ENCODE results near the gene RGS19. TPM values are rescaled to one million over a fixed set of nuclear protein-coding genes. Genes with fewer than 3 reads are reported as not detected.
A peak's percentile ranks its signal among the peaks of the same experiment; 100 is the strongest.

The RGS19 gene
- total RNA-seq, 2 experiments from 2014 or later, result 9.7 to 14.8 TPM

GRCh38 chr20:64109831-64110391 is 30.6 kb upstream of the RGS19 start:
- intact Hi-C loops (cut with DNase I, micrococcal nuclease), result no loop called here
- Histone ChIP-seq H3K36me3 (ENCODE audit: insufficient read depth, low read length) (no peaks in the 10 kb centered on the region), H3K9me3 (ENCODE audit: control insufficient read depth in 1 of 2, insufficient read depth in 1 of 2, low read length in 2 of 2) (no peaks in the 10 kb centered on the region), H3K4me1 (ENCODE audit: insufficient read depth, low read length) (no peaks in the 10 kb centered on the region), H3K27ac (ENCODE audit: low read depth in 1 of 2, low read length in 2 of 2) (no peak overlapping the region), H3K4me3 (ENCODE audit: low read length) (no peak overlapping the region), H3K27me3 (ENCODE audit: control insufficient read depth in 1 of 2, insufficient read depth in 2 of 2, low read length in 2 of 2) (no peaks in the 10 kb centered on the region)
- ChIA-PET CTCF (no interaction called here), POLR2A (no interaction called here)
- H3K27ac Mint-ChIP-seq, result no peak overlapping the region
- no peaks in the 10 kb centered on the region for H3K36me3 Mint-ChIP-seq (ENCODE audit: low read depth)
- DNase-seq (peak in 1 of 14 experiments; percentile 12), ATAC-seq (ENCODE audit: poor library complexity) (no peak)
- no peaks in the 10 kb centered on the region for H3K9me3 Mint-ChIP-seq
- H3K4me3 Mint-ChIP-seq, result no peak overlapping the region
- no peaks in the 10 kb centered on the region for H3K4me1 Mint-ChIP-seq (ENCODE audit: low read depth)
- H3K27me3 Mint-ChIP-seq, result no peaks in the 10 kb centered on the region
- TF ChIP-seq, protein P1, sequence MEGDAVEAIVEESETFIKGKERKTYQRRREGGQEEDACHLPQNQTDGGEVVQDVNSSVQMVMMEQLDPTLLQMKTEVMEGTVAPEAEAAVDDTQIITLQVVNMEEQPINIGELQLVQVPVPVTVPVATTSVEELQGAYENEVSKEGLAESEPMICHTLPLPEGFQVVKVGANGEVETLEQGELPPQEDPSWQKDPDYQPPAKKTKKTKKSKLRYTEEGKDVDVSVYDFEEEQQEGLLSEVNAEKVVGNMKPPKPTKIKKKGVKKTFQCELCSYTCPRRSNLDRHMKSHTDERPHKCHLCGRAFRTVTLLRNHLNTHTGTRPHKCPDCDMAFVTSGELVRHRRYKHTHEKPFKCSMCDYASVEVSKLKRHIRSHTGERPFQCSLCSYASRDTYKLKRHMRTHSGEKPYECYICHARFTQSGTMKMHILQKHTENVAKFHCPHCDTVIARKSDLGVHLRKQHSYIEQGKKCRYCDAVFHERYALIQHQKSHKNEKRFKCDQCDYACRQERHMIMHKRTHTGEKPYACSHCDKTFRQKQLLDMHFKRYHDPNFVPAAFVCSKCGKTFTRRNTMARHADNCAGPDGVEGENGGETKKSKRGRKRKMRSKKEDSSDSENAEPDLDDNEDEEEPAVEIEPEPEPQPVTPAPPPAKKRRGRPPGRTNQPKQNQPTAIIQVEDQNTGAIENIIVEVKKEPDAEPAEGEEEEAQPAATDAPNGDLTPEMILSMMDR (IDR thresholded peaks at IDR 0.05), result no peak

DNA sequence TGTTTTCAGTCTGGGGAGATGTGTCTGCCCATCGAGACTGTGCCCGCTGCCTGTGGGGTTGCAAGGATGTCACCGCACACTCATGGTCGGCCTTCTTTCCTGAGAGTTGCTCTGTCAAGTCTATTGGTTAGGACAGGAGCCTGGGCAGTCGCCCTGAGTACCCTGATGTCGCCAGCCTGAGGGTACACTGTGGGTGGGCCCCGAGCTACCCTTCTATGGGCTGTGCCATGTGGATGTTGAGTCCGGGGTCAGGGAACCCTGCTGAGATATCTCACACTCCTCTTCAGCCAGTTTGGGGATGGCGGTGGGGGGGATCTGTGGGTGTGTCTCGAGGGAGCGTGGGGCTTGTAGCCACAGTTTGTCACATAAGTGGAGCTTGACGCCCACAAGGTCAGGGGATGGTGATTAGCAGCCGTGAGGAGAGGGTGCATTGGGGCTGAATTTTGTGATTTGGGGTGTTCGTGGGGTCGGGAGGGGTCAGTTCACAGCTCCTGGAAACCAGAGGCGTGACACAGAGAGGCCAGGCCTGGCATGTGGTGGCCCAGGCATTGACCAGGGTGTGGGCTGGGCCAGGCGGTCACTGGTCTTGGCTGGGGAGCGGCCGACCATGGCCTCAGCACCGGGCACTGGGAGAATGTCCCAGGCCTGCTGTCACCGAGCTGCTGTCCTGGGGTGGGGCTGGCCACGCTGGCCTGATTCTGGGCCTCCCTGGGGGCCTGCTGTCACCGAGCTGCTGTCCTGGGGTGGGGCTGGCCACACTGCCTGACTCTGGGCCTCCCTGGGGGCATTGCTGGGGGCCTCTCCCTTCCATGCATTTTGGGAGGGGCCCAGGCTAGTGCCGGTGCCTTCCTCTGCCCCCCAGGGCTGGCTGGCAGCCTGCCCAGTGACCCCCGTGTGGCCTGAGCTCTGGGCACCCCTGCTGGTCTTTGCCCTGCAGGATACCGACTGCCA is 29.7 kb upstream of the RGS19 start:
- Mint-ChIP-seq H3K27me3 (no peaks in the 10 kb centered on the region), H3K27ac (no peak overlapping the region), H3K4me3 (no peak overlapping the region), H3K4me1 (ENCODE audit: low read depth) (no peaks in the 10 kb centered on the region), H3K9me3 (no peaks in the 10 kb centered on the region), H3K36me3 (ENCODE audit: low read depth) (no peaks in the 10 kb centered on the region)
- TF ChIP-seq, protein P1 (IDR thresholded peaks at IDR 0.05), result no peak
- Histone ChIP-seq H3K4me1 (ENCODE audit: insufficient read depth, low read length) (no peaks in the 10 kb centered on the region), H3K36me3 (ENCODE audit: insufficient read depth, low read length) (no peaks in the 10 kb centered on the region), H3K27me3 (ENCODE audit: control insufficient read depth in 1 of 2, insufficient read depth in 2 of 2, low read length in 2 of 2) (no peaks in the 10 kb centered on the region), H3K27ac (ENCODE audit: low read depth in 1 of 2, low read length in 2 of 2) (no peak overlapping the region), H3K9me3 (ENCODE audit: control insufficient read depth in 1 of 2, insufficient read depth in 1 of 2, low read length in 2 of 2) (no peaks in the 10 kb centered on the region), H3K4me3 (ENCODE audit: low read length) (no peak overlapping the region)
- ATAC-seq (ENCODE audit: poor library complexity) (no peak), DNase-seq (peak in 1 of 14 experiments; percentile 25)
- ChIA-PET POLR2A (no interaction called here), CTCF (no interaction called here)
- intact Hi-C loops (cut with DNase I, micrococcal nuclease), result no loop called here

- no peak overlapping the region for H3K4me3 Mint-ChIP-seq
- H3K27ac Mint-ChIP-seq, result no peak overlapping the region
- CTCF ChIA-PET, result no interaction called here
- TF ChIP-seq, protein P1 (IDR thresholded peaks at IDR 0.05), result no peak
- no peaks in the 10 kb centered on the region for H3K36me3 Mint-ChIP-seq (ENCODE audit: low read depth)
- POLR2A ChIA-PET, result no interaction called here
- no peaks in the 10 kb centered on the region for H3K9me3 Mint-ChIP-seq
- peaks cover 2% of the 10 kb centered on the region for H3K4me1 Mint-ChIP-seq (ENCODE audit: low read depth)
- Histone ChIP-seq H3K27ac (ENCODE audit: low read depth in 1 of 2, low read length in 2 of 2) (no peak overlapping the region), H3K36me3 (ENCODE audit: insufficient read depth, low read length) (no peaks in the 10 kb centered on the region), H3K9me3 (ENCODE audit: control insufficient read depth in 1 of 2, insufficient read depth in 1 of 2, low read length in 2 of 2) (no peaks in the 10 kb centered on the region), H3K27me3 (ENCODE audit: control insufficient read depth in 1 of 2, insufficient read depth in 2 of 2, low read length in 2 of 2) (peaks cover 5 to 9% of the 10 kb centered on the region in 2 experiments), H3K4me1 (ENCODE audit: insufficient read depth, low read length) (peaks cover 2% of the 10 kb centered on the region), H3K4me3 (ENCODE audit: low read length) (no peak overlapping the region)
- peaks cover 9% of the 10 kb centered on the region for H3K27me3 Mint-ChIP-seq
- intact Hi-C loops (cut with DNase I, micrococcal nuclease), result no loop called here
- DNase-seq (peak in 1 of 14 experiments; percentile 21), ATAC-seq (ENCODE audit: poor library complexity) (no peak)
These were observed 28.6 kb upstream of the RGS19 start for GRCh38 chr20:64107736-64108457.
